ENCODE data around the gene NCS1.

Gene NCS1

GRCh38 chr9:130214776-130215340 lies 42.7 kb downstream of the NCS1 start:
- Histone ChIP-seq H3K4me1 (ENCODE audit: control insufficient read depth in 1 of 2, insufficient read depth in 1 of 2, low read depth in 1 of 2, low read length in 1 of 2) (no peaks in the 10 kb centered on the region), H3K27ac (no peak overlapping the region), H3K27me3 (no peaks in the 10 kb centered on the region), H3K9me3 (no peaks in the 10 kb centered on the region), H3K36me3 (no peaks in the 10 kb centered on the region), H3K4me3 (ENCODE audit: low read depth in 1 of 2, low read length in 1 of 2) (no peak overlapping the region)
- no peak for TF ChIP-seq CTCF (IDR thresholded peaks at IDR 0.05)

GRCh38 chr9:130215341-130216119 lies 43.3 kb downstream of the NCS1 start:
- Histone ChIP-seq H3K4me3 (ENCODE audit: low read depth in 1 of 2, low read length in 1 of 2) (no peak overlapping the region), H3K9me3 (no peaks in the 10 kb centered on the region)

DNA sequence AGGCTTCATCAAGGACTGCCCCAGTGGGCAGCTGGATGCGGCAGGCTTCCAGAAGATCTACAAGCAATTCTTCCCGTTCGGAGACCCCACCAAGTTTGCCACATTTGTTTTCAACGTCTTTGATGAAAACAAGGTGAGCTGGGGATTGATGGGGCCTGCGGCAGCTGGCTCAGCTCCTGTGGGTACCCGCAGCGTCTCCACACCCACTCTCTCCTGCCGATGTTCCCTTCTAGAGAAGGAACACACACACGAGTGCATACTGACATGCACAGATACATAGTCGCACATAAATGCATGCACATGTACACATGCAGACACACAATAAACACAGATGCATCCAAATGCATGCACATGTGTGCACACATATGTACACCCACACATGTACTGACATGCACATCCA lies 45.6 kb downstream of the NCS1 start:
- Histone ChIP-seq H3K9me3 (no peaks in the 10 kb centered on the region), H3K36me3 (no peaks in the 10 kb centered on the region), H3K4me1 (ENCODE audit: control insufficient read depth in 1 of 2, insufficient read depth in 1 of 2, low read depth in 1 of 2, low read length in 1 of 2) (no peaks in the 10 kb centered on the region), H3K4me3 (ENCODE audit: low read depth in 1 of 2, low read length in 1 of 2) (no peak overlapping the region), H3K27ac (no peak overlapping the region), H3K27me3 (no peaks in the 10 kb centered on the region)
- TF ChIP-seq CTCF (IDR thresholded peaks at IDR 0.05): no peak

More at GRCh38 chr9:130215341-130216119, 43.3 kb downstream of the NCS1 start:
- H3K27ac ChIP-seq: no peak overlapping the region
- no peaks in the 10 kb centered on the region for H3K4me1 ChIP-seq (ENCODE audit: control insufficient read depth in 1 of 2, insufficient read depth in 1 of 2, low read depth in 1 of 2, low read length in 1 of 2)
- H3K27me3 ChIP-seq: no peaks in the 10 kb centered on the region
- H3K36me3 ChIP-seq: no peaks in the 10 kb centered on the region
- no peak for TF ChIP-seq CTCF (IDR thresholded peaks at IDR 0.05)

DNA sequence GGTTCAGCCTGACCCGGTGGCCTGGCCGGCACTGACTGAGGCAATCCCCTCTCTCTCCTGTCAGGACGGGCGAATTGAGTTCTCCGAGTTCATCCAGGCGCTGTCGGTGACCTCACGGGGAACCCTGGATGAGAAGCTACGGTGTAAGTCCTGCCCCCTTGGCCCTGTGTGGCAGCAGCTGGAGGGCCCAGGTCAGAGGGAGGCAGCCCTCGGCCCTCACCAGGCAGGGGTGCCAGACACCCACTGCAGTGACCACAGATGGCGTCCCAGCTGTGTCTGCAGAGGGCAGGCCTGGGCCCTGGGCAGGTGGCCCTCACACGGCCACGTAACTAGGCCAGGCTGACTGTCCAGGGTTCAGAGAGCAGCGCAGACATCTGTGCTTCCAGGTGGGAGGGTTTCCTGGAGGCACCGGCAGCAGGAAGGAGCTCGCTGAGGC lies 47.5 kb downstream of the NCS1 start:
- Histone ChIP-seq H3K4me3 (ENCODE audit: low read depth in 1 of 2, low read length in 1 of 2) (no peak overlapping the region), H3K36me3 (no peaks in the 10 kb centered on the region), H3K27ac (no peak overlapping the region), H3K4me1 (ENCODE audit: control insufficient read depth in 1 of 2, insufficient read depth in 1 of 2, low read depth in 1 of 2, low read length in 1 of 2) (no peaks in the 10 kb centered on the region), H3K27me3 (no peaks in the 10 kb centered on the region), H3K9me3 (no peaks in the 10 kb centered on the region)
- TF ChIP-seq CTCF (IDR thresholded peaks at IDR 0.05): no peak

- Histone ChIP-seq H3K9me3 (no peaks in the 10 kb centered on the region), H3K27ac (no peak overlapping the region), H3K4me1 (ENCODE audit: control insufficient read depth in 1 of 2, insufficient read depth in 1 of 2, low read depth in 1 of 2, low read length in 1 of 2) (no peaks in the 10 kb centered on the region), H3K36me3 (no peaks in the 10 kb centered on the region), H3K4me3 (ENCODE audit: low read depth in 1 of 2, low read length in 1 of 2) (no peak overlapping the region), H3K27me3 (no peaks in the 10 kb centered on the region)
- no peak for TF ChIP-seq CTCF (IDR thresholded peaks at IDR 0.05)
Measured at GRCh38 chr9:130220352-130220751, 48.1 kb downstream of the NCS1 start.

Data from neutrophil (primary cell).